NT2/D1 (cell line): ENCODE data around the gene KLHL41.

Experiments used
- DNase-seq: peaks from one replicate; pipeline ENCODE4 v3.0.0-alpha.2; 2011; ENCODE audit warnings: low read depth, low spot score
- H3K27me3 ChIP-seq: 2 replicates; pipeline ENCODE4 v1.6.0; 2011; ENCODE audit warnings: mild to moderate bottlenecking; ENCODE audit not compliant: insufficient read length, insufficient read depth
- H3K36me3 ChIP-seq: 2 replicates; pipeline ENCODE4 v1.6.1; 2011; ENCODE audit warnings: mild to moderate bottlenecking, low read length, mixed read lengths; ENCODE audit not compliant: insufficient read depth, insufficient read length
- H3K4me1 ChIP-seq: 2 replicates; pipeline ENCODE4 v1.5.1; 2011; ENCODE audit not compliant: insufficient read depth, insufficient read length
- H3K4me3 ChIP-seq: 2 replicates; pipeline ENCODE4 v1.5.1; 2011; ENCODE audit warnings: low read depth; ENCODE audit not compliant: insufficient read length
- H3K9ac ChIP-seq: 2 replicates; pipeline ENCODE4 v1.6.0; 2011; ENCODE audit warnings: low read depth; ENCODE audit not compliant: insufficient read length
- H3K9me3 ChIP-seq: 2 replicates; pipeline ENCODE4 v1.5.1; 2011; ENCODE audit warnings: mild to moderate bottlenecking, low read length; ENCODE audit not compliant: insufficient read depth
- SUZ12 ChIP-seq: IDR thresholded peaks from 2 replicates; pipeline ENCODE4 v1.6.1; 2011; ENCODE audit not compliant: insufficient read length, insufficient read depth; ENCODE audit errors: extremely low read depth
- YY1 ChIP-seq: IDR thresholded peaks from 2 replicates; pipeline ENCODE4 v1.6.1; 2011; ENCODE audit not compliant: insufficient read length, insufficient read depth
- ZNF274 ChIP-seq: IDR thresholded peaks from 2 replicates; pipeline ENCODE4 v1.6.1; 2011; ENCODE audit warnings: mild to moderate bottlenecking, low read depth, low read length

KLHL41 gene

DNA sequence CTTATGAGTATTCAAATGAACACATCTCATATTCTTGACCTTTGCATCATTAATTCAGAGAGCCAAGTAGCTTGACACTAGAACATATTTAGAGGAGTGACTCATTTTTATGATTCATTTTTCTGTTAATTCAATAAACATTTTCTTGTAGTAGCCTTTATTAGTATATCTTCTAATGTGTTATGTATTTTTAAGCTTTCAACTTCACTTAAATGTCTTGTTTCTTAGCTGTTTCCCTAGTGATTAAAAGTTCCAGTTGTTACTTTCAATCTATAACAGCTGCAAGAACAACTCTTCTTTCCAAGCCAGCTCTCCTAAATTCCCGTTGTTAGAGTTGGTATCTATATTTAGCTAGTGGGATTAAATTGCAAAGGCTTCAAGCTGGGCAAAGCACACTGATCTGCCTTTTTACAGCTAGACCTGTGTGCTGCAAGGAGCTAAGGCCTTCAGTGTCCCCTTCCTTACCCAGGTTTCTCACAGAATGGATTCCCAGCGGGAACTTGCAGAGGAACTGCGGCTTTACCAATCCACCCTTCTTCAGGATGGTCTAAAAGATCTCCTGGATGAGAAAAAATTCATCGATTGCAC, at the start of gene KLHL41:
TSS of gene KLHL41 (plus strand) at position 405 of the 588 bp plus-strand sequence. CDS start at position 482, 77 bp downstream.
- DNase-seq: no peak
- TF ChIP-seq ZNF274: no peak
- H3K9ac ChIP-seq: no peak within 1 kb of the TSS
- no peaks in the 10 kb centered on the region for H3K36me3 ChIP-seq
- H3K4me3 ChIP-seq: no peak within 1 kb of the TSS
- no peaks in the 10 kb centered on the region for H3K27me3 ChIP-seq
- H3K4me1 ChIP-seq: no peaks in the 10 kb centered on the region
- peaks cover 5% of the 10 kb centered on the region; the same call in 1 of the 2 replicates for H3K9me3 ChIP-seq

DNA sequence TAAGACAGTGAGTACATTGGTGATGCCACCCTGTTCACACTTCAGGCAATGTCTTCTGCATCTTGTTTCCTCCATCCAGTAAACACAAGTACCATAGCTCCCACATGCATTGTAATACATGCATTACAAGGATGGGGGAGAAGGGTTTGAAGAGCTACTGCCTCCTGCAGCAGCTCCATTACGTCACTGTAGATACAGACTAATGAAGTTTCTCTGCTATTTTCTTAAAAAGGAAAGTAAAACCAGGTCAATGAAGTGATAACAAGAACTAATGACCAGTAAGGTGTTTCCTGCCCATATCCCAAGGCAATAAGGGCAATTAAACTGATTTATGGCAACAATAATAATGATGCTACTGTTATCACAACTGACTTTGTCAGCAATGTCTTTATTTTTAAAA, 48.4 kb upstream of the KLHL41 start:
- Histone ChIP-seq H3K4me1 (no peaks in the 10 kb centered on the region), H3K27me3 (no peaks in the 10 kb centered on the region), H3K9ac (no peak overlapping the region), H3K9me3 (no peaks in the 10 kb centered on the region), H3K36me3 (no peaks in the 10 kb centered on the region), H3K4me3 (no peak overlapping the region)
- TF ChIP-seq YY1: no peak
- TF ChIP-seq ZNF274: no peak
- TF ChIP-seq SUZ12: no peak
- DNase-seq: no peak

DNA sequence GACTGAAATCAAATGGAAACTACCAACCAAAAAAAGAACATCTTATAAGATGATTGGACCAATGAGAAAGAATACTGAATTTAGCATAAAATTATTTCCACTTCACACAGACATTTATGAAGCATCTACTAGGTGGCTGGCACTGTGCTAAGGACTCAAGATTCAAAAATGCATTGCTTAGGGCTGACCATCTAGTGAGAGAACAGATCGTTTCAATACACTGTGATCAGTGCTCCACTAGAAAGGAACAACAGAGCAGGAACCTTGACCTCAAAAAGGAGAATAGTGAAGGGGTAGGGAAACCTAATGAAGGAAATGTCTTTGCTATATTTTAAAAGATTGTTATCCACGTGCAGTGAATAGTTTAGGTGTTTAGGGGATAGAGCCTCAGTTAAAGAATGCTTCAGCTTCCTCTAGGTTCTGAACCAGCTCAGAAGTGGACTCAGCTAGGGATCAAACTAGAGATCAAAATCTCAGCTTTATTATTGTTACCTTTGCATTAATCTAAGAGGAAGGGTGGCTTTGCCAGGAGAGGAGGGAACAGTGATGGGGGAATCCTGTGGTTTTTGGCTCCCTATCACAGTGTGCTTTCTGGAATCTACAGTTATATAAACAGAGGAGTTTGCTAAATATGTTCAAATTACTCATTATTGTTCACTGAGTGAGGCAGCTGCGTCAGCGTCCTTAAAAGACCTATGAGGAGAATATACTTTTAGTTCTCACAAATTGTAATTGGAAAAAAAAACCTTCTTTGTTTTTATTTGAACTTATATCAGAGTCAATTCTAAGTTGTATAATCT, 46.4 kb upstream of the KLHL41 start:
- Histone ChIP-seq H3K36me3 (no peaks in the 10 kb centered on the region), H3K9ac (no peak overlapping the region), H3K4me3 (no peak overlapping the region), H3K27me3 (no peaks in the 10 kb centered on the region), H3K4me1 (no peaks in the 10 kb centered on the region), H3K9me3 (no peaks in the 10 kb centered on the region)
- no peak for DNase-seq
- TF ChIP-seq ZNF274 (no peak), YY1 (no peak), SUZ12 (no peak)

DNA sequence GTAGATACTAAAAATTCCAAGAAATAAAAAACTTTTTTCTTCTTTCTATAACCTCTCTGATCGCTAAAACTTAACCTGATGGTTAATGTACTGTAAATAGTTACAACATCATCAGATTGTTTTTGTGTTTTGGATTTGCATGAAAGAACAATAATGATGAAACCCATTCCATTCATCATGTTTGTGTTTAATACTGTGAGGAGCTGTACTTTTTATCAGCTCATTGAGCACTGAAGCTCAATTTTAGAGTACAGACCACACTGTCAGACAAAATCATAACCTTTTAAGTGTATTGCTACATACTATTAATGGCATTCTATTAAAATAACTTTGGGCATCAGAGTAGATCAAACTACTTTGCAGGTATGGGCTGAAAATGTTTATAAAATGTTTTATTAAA, 45.0 kb upstream of the KLHL41 start:
- DNase-seq: no peak
- H3K36me3 ChIP-seq: no peaks in the 10 kb centered on the region
- TF ChIP-seq YY1 (no peak), SUZ12 (no peak), ZNF274 (no peak)

DNA sequence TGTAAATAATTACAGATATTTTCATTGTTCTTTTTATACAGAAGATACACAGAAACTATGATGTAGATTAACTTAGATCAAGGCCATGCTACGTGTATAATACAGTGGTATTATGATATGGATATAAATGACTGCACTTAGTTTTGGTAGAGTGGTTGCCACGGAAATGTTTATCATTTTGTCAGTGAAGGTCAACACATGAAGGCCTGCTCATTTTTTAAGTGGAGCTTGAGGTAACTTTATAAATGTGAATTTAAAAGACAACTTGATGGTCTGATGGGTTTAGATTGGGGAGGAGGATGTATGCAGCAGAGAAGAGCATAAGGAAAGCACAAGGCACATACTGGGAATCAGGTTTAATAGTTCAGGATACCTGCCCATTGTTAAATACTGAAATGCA, 44.6 kb upstream of the KLHL41 start:
- no peaks in the 10 kb centered on the region for H3K27me3 ChIP-seq
- H3K4me1 ChIP-seq: no peaks in the 10 kb centered on the region
- H3K36me3 ChIP-seq: no peaks in the 10 kb centered on the region
- no peak for DNase-seq
- TF ChIP-seq ZNF274 (no peak), SUZ12 (no peak), YY1 (no peak)
- H3K9ac ChIP-seq: no peak overlapping the region
- no peaks in the 10 kb centered on the region for H3K9me3 ChIP-seq
- H3K4me3 ChIP-seq: no peak overlapping the region

More for the DNA sequence above, 45.0 kb upstream of the KLHL41 start:
- H3K4me1 ChIP-seq: no peaks in the 10 kb centered on the region
- H3K9me3 ChIP-seq: no peaks in the 10 kb centered on the region
- H3K4me3 ChIP-seq: no peak overlapping the region
- H3K27me3 ChIP-seq: no peaks in the 10 kb centered on the region
- no peak overlapping the region for H3K9ac ChIP-seq

DNA sequence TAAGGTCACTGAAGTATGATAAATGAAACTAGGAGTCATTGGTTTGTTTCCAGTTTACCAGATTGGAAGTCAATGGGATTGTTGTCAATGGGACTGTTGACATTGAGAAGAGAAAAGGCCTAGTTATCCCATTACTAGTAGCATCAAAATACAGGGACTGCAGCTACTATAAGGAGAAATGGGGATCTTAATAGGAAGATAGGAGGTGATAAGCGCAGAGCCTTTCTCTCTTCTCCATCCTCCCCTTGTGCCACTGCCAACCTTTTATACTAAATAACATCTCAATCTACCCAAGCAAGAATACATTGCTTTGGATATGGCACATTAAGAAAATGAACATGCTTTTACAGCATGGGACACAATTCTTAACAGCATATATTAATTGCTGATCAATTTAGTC, 40.7 kb upstream of the KLHL41 start:
- no peaks in the 10 kb centered on the region for H3K36me3 ChIP-seq
- H3K4me1 ChIP-seq: no peaks in the 10 kb centered on the region
- no peak overlapping the region for H3K9ac ChIP-seq
- no peaks in the 10 kb centered on the region for H3K27me3 ChIP-seq
- H3K4me3 ChIP-seq: no peak overlapping the region
- TF ChIP-seq SUZ12 (no peak), YY1 (no peak), ZNF274 (no peak)
- no peaks in the 10 kb centered on the region for H3K9me3 ChIP-seq
- no peak for DNase-seq

DNA sequence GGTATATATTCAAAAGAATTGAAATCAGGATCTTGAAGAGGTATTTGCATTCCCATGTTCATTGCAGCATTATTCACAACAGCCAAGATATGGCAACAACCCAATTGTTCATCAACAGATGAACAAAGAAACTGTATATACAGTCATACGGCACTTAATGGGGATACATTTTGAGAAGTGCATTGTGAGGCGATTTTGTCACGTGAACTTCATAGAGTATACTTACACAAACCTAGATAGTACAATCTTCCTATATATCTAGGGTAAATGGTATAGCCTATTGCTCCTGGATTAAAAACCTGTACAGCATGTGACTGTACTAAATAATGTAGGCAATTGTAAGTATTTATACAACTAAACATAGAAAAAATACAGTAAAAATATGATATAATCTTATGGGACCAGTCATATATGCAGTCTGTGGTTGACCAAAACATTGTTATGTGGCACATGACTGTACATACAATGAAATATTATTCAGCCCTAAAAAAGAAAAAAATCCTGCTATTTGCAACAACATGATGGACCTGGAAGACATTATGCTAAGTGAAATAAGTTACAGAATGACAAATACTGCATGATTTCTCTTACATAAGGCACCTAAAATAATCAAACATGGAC, 39.4 kb upstream of the KLHL41 start:
- no peaks in the 10 kb centered on the region for H3K4me1 ChIP-seq
- no peak overlapping the region for H3K9ac ChIP-seq
- TF ChIP-seq SUZ12 (no peak), YY1 (no peak), ZNF274 (no peak)
- no peak for DNase-seq
- H3K27me3 ChIP-seq: no peaks in the 10 kb centered on the region
- no peak overlapping the region for H3K4me3 ChIP-seq
- no peaks in the 10 kb centered on the region for H3K36me3 ChIP-seq
- H3K9me3 ChIP-seq: no peaks in the 10 kb centered on the region
